ENCODE measurements around the gene ACAT2. TPM values are rescaled to one million over a fixed set of nuclear protein-coding genes. Genes with fewer than 3 reads are reported as not detected.
"Not testable (repeated sequence)": the region's sequence is repeated elsewhere in the genome, so short reads cannot be mapped to it uniquely, and the experiment has no call there.

The ACAT2 gene
- total RNA-seq, 4 donors from 2014 or later: 0.59 to 4.6 (median 2.4) TPM

- H3K27ac ChIP-seq: no peak overlapping the region
- no peak for DNase-seq
- peaks cover 21 to 28% of the 10 kb centered on the region in 2 donors for H3K4me1 ChIP-seq
- H3K36me3 ChIP-seq: peaks cover 4 to 61% of the 10 kb centered on the region in 2 donors
- ATAC-seq: no peak
- no peak for TF ChIP-seq CTCF (IDR thresholded peaks at IDR 0.05 in 4 of 5, conservative IDR thresholded peaks at IDR 0.05 in 1 of 5)
- TF ChIP-seq POLR2A (IDR thresholded peaks at IDR 0.05): no peak
- no peaks in the 10 kb centered on the region for H3K27me3 ChIP-seq
- H3K9me3 ChIP-seq: no peaks in the 10 kb centered on the region
- H3K4me3 ChIP-seq: no peak overlapping the region
- in situ Hi-C loops (cut with MboI; ENCODE audit: low sequenced_read_pairs in 4 of 4): no loop called here
- intact Hi-C loops (cut with DNase I; ENCODE audit: low total_unique reads): no loop called here
Observed at GRCh38 chr6:159739341-159739740, 22.5 kb upstream of the ACAT2 start.

- TF ChIP-seq CTCF (IDR thresholded peaks at IDR 0.05 in 4 of 5, conservative IDR thresholded peaks at IDR 0.05 in 1 of 5) (no peak), POLR2A (IDR thresholded peaks at IDR 0.05) (no peak)
- no peaks in the 10 kb centered on the region for H3K9me3 ChIP-seq
- DNase-seq (no peak), ATAC-seq (peak in 1 of 2 donors; percentile 36)
- peak overlapping the region in 3 of 4 donors; percentile 7 to 42 (median 38) for H3K27ac ChIP-seq
- intact Hi-C loops (cut with DNase I; ENCODE audit: low total_unique reads) (loop anchor here (2.0 kb wide), 1 partner anchor 19 kb away; no protein-coding TSS in a partner anchor), in situ Hi-C loops (cut with MboI; ENCODE audit: low sequenced_read_pairs in 4 of 4) (loop anchor here (10.0 kb wide), 1 partner anchor 57 kb away; no protein-coding TSS in a partner anchor)
- H3K27me3 ChIP-seq: no peaks in the 10 kb centered on the region
- no peak overlapping the region for H3K4me3 ChIP-seq
- H3K36me3 ChIP-seq: peaks cover 10 to 83% of the 10 kb centered on the region in 2 donors
- H3K4me1 ChIP-seq: peaks cover 0 to 13% of the 10 kb centered on the region in 2 donors
Observed at GRCh38 chr6:159742165-159742564, 19.7 kb upstream of the ACAT2 start.

DNA sequence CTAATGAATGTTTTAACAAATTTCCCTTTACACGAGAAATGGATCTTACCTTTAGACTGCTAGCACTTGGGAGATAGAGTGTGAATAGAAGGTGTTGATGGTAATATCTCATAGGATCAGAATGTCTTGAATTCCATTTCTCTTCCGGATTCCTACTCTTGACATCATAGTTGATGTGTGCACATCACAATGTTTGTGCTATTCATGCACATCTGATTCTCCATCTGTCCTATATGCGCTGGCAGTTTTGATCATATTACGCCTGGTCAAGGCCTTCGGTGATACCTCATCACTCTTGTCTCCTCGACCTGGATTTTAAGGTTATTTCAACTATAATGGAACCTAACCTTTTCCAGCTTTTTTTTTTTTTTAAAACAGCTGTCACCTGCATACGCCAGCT is 16.8 kb upstream of the ACAT2 start:
- Histone ChIP-seq H3K4me3 (no peak overlapping the region), H3K4me1 (no peaks in the 10 kb centered on the region), H3K27me3 (no peaks in the 10 kb centered on the region), H3K36me3 (peaks cover 10 to 100% of the 10 kb centered on the region in 2 donors), H3K9me3 (no peaks in the 10 kb centered on the region), H3K27ac (no peak overlapping the region)
- intact Hi-C loops (cut with DNase I; ENCODE audit: low total_unique reads) (no loop called here), in situ Hi-C loops (cut with MboI; ENCODE audit: low sequenced_read_pairs in 4 of 4) (loop anchor here (5.0 to 10.0 kb wide), 2 partner anchors 37 to 60 kb away; no protein-coding TSS in a partner anchor)
- DNase-seq (no peak), ATAC-seq (no peak)
- TF ChIP-seq CTCF (IDR thresholded peaks at IDR 0.05 in 4 of 5, conservative IDR thresholded peaks at IDR 0.05 in 1 of 5) (no peak), POLR2A (IDR thresholded peaks at IDR 0.05) (no peak)

DNA sequence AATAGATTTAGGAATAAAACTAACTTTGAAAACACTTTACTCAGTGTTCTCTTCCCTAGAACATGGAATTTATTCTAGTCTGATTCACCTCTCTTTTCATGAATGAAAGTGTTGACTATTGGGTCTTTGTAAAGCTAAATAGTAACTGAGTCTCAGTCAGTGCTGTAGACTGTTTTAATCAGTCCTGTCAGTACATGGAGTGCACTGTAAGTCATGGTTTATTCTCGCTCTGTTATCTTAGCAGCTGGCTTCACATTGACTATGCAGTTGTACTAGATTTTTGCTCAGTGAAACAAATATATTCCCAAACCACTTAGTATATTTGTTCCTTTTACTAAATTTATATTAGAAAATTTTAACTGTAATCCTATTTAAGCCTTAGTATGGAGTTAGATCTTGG is 15.1 kb upstream of the ACAT2 start:
- in situ Hi-C loops (cut with MboI; ENCODE audit: low sequenced_read_pairs in 4 of 4): loop anchor here (5.0 to 10.0 kb wide), 2 partner anchors 36 to 62 kb away; no protein-coding TSS in a partner anchor
- ATAC-seq: no peak
- H3K9me3 ChIP-seq: no peaks in the 10 kb centered on the region
- H3K4me1 ChIP-seq: no peaks in the 10 kb centered on the region
- DNase-seq: no peak
- no peaks in the 10 kb centered on the region for H3K27me3 ChIP-seq
- H3K27ac ChIP-seq: no peak overlapping the region
- intact Hi-C loops (cut with DNase I; ENCODE audit: low total_unique reads): no loop called here
- no peak overlapping the region for H3K4me3 ChIP-seq
- peaks cover 10 to 97% of the 10 kb centered on the region in 2 donors for H3K36me3 ChIP-seq
- TF ChIP-seq CTCF (IDR thresholded peaks at IDR 0.05 in 4 of 5, conservative IDR thresholded peaks at IDR 0.05 in 1 of 5) (no peak), POLR2A (IDR thresholded peaks at IDR 0.05) (no peak)

DNA sequence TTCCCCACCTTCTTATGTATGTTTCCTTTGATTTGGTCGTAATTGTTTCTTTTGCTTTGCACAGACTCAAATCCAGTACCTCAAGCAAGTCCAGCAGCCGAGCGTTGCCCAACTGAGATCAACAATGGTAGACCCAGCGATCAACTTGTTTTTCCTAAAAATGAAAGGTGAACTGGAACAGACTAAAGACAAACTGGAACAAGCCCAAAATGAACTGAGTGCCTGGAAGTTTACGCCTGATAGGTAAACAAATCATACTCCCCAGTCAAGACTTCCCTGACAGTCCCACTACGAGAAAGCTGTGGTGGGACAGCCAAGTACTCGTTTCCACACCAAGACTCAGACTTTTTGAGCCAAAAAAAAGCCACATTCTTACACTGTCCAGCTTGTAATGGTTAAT is 13.7 kb upstream of the ACAT2 start:
- H3K36me3 ChIP-seq: peaks cover 10 to 96% of the 10 kb centered on the region in 2 donors
- DNase-seq; H3K9me3 ChIP-seq; H3K4me3 ChIP-seq; H3K27ac ChIP-seq; H3K27me3 ChIP-seq; intact Hi-C loops (cut with DNase I; ENCODE audit: low total_unique reads); ATAC-seq; H3K4me1 ChIP-seq: not testable (repeated sequence)
- in situ Hi-C loops (cut with MboI; ENCODE audit: low sequenced_read_pairs in 4 of 4): loop anchor here (5.0 to 10.0 kb wide), 2 partner anchors 34 to 63 kb away; no protein-coding TSS in a partner anchor
